B cell (primary cell): ENCODE measurements around the gene IL17B. TPM values are rescaled to one million over a fixed set of nuclear protein-coding genes. Genes with fewer than 3 reads are reported as not detected.

Experiments
- ATAC-seq: fragments of 200-7000 bp; cut with Tn5 transposase; one replicate; pipeline ENCODE4 v1.10.0; 2021; ENCODE audit warnings: low read depth, mild to moderate bottlenecking, moderate number of reproducible peaks, moderate library complexity
- CTCF ChIA-PET: fragments of 350-600 bp; sonication (Branson Sonifier 250); formaldehyde crosslinking; loops from one replicate; lab custom pipeline; 2021; ENCODE audit warnings: antibody characterized with exemption, inconsistent platforms; lab: Charles Lee
- POLR2A ChIA-PET: fragments of 350-600 bp; sonication (Branson Sonifier 250); formaldehyde crosslinking; loops from one replicate; lab custom pipeline; 2021; ENCODE audit warnings: antibody characterized with exemption; lab: Charles Lee
- DNase-seq: peaks from one replicate; pipeline ENCODE4 v3.0.0; 2013
- H2AFZ ChIP-seq: 2 replicates; pipeline ENCODE4 v1.6.1; 2012; ENCODE audit warnings: mild to moderate bottlenecking, low read depth, low read length; ENCODE audit not compliant: insufficient read depth, poor library complexity, severe bottlenecking
- H3K27ac ChIP-seq, 2 donors: 1 replicate in 1 of 2; 2 replicates in 1 of 2; pipeline ENCODE4 v1.5.1; 2012 to 2013; ENCODE audit warnings: low read length in 2 of 2, mild to moderate bottlenecking in 2 of 2, moderate library complexity in 1 of 2
- H3K27me3 ChIP-seq, 4 experiments: fragments of 200-600 bp in 1 of 4; sonication (generic) in 1 of 4; replicated peaks in 1 of 4; 1 replicate in 2 of 4; 2 replicates in 2 of 4; pipeline versions ENCODE4 v1.6.1 to v1.7.0; 2013 to 2016; ENCODE audit warnings: low read length in 3 of 4, mild to moderate bottlenecking in 2 of 4, mixed read lengths in 1 of 4, moderate library complexity in 1 of 4; ENCODE audit not compliant: insufficient read depth in 4 of 4, control insufficient read depth in 3 of 4; ENCODE audit errors: control extremely low read depth in 1 of 4
- H3K36me3 ChIP-seq, 2 experiments: replicated peaks in 1 of 2; 1 replicate in 1 of 2; 2 replicates in 1 of 2; pipeline versions ENCODE4 v1.6.1 to v1.7.1; 2013; ENCODE audit warnings: low read length in 1 of 2; ENCODE audit not compliant: insufficient read depth in 2 of 2, control insufficient read depth in 1 of 2; ENCODE audit errors: control extremely low read depth in 1 of 2, extremely low read depth in 1 of 2
- H3K4me1 ChIP-seq, 2 donors: fragments of 200-600 bp in 1 of 2; sonication (generic) in 1 of 2; 1 replicate in 1 of 2; 2 replicates in 1 of 2; pipeline versions ENCODE4 v1.5.1 to v1.6.1; 2013 to 2017; ENCODE audit warnings: low read length in 2 of 2; ENCODE audit not compliant: control insufficient read depth in 2 of 2, insufficient read depth in 2 of 2
- H3K4me2 ChIP-seq: replicated peaks from 2 replicates; pipeline ENCODE3; 2012; ENCODE audit warnings: mild to moderate bottlenecking, low read depth, low read length; ENCODE audit not compliant: poor library complexity, severe bottlenecking
- H3K4me3 ChIP-seq, 5 experiments: fragments of 200-600 bp in 1 of 5; sonication (generic) in 1 of 5; 1 replicate in 3 of 5; 2 replicates in 2 of 5; pipeline versions ENCODE4 v1.5.1 to v1.7.0; 2011 to 2016; ENCODE audit warnings: low read length in 4 of 5, mild to moderate bottlenecking in 4 of 5, low read depth in 2 of 5, control low read depth in 1 of 5, moderate library complexity in 1 of 5; ENCODE audit not compliant: insufficient read depth in 1 of 5; ENCODE audit errors: control extremely low read depth in 1 of 5, extremely low read depth in 1 of 5
- H3K79me2 ChIP-seq: fragments of 200-600 bp; sonication (generic); one replicate; pipeline ENCODE4 v1.6.0; 2016; ENCODE audit warnings: low read length; ENCODE audit not compliant: control insufficient read depth, insufficient read depth
- H3K9ac ChIP-seq: fragments of 200-600 bp; sonication (generic); 2 replicates; pipeline ENCODE4 v1.6.1; 2017; ENCODE audit warnings: mild to moderate bottlenecking, low read length, moderate library complexity
- H3K9me3 ChIP-seq, 3 donors: one replicate each; pipeline versions ENCODE4 v1.6.1 to v1.7.1; 2013; ENCODE audit warnings: low read length in 2 of 3; ENCODE audit not compliant: control insufficient read depth in 2 of 3, insufficient read depth in 1 of 3; ENCODE audit errors: control extremely low read depth in 1 of 3
- H4K20me1 ChIP-seq: 2 replicates; pipeline ENCODE4 v1.6.0; 2012; ENCODE audit warnings: mild to moderate bottlenecking, low read length; ENCODE audit not compliant: insufficient read depth, control insufficient read depth, poor library complexity, severe bottlenecking
- H3K27ac Mint-ChIP-seq: one replicate; pipeline ENCODE4 v1.8.0; 2021; ENCODE audit warnings: mixed read lengths
- H3K27me3 Mint-ChIP-seq: one replicate; pipeline ENCODE4 v1.8.0; 2021; ENCODE audit warnings: mixed read lengths
- H3K4me1 Mint-ChIP-seq: one replicate; pipeline ENCODE4 v1.8.0; 2021; ENCODE audit warnings: mixed read lengths
- H3K4me3 Mint-ChIP-seq: one replicate; pipeline ENCODE4 v1.8.0; 2021; ENCODE audit warnings: mixed read lengths
- H3K9me3 Mint-ChIP-seq: one replicate; pipeline ENCODE4 v1.8.0; 2022; ENCODE audit warnings: mixed read lengths; ENCODE audit not compliant: insufficient read depth
- CTCF ChIP-seq: fragments of 200-600 bp; IDR thresholded peaks from one replicate; pipeline ENCODE4 v1.8.0; 2022; ENCODE audit warnings: antibody characterized with exemption, mild to moderate bottlenecking
- EZH2 ChIP-seq: IDR thresholded peaks from 2 replicates; pipeline ENCODE4 v1.6.1; 2012; ENCODE audit warnings: borderline replicate concordance, low read depth, mild to moderate bottlenecking, moderate library complexity, low read length; ENCODE audit not compliant: insufficient read depth, poor library complexity, severe bottlenecking
- WGBS: methylation state at CpG from one replicate; pipeline ENCODE4 v1.1.5; 2013; ENCODE audit warnings: missing lambda C conversion rate; ENCODE audit not compliant: insufficient coverage; 5-methylcytosine and 5-hydroxymethylcytosine counted together
- intact Hi-C: fragments of 100-400 bp; cut with micrococcal nuclease; formaldehyde crosslinking; loops from one replicate; pipeline ENCODE4 v1.10.0; 2022
- polyA plus RNA-seq: library from polyadenylated mRNA; depleted of rRNA; stranded (reverse); fragments of >200 nt; gene quantifications from 2 replicates; pipeline ENCODE4 v1.2.3, GENCODE V29; 2012
- total RNA-seq, 2 donors: library from RNA; stranded (reverse); fragments of 120-200 nt in 1 of 2; gene quantifications; 1 replicate in 1 of 2; 2 replicates in 1 of 2; pipeline versions ENCODE4 v1.2.3 to v1.2.4, GENCODE V29; 2013 to 2022

IL17B gene
- total and polyA plus RNA-seq, 2 donors (not counting 1 experiment from before 2014, with no cell fraction given), result not detected

DNA sequence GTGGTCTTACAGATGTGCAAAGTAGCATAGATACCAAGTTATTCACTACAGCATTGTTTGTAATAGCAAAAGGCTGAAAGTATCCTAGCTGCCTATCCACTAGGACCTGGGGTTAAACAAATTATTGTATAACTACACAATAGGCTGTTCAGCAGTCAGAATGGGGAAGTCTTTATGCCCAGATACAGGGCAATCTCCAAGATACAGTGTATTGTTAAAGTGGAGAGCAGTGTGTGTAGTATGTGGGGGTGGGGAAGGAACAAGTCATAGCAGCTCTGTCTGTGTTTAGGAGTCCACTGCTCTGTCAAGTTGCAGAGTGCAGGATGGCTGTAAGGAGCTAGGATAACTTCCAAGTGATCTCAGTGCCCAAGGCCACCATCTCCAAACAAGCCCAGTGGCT lies 15.7 kb downstream of the IL17B start:
- ATAC-seq (no peak), DNase-seq (no peak)
- Mint-ChIP-seq H3K4me1 (peaks cover 13% of the 10 kb centered on the region), H3K4me3 (no peak overlapping the region), H3K27ac (no peak overlapping the region), H3K9me3 (no peaks in the 10 kb centered on the region), H3K27me3 (no peaks in the 10 kb centered on the region)
- TF ChIP-seq EZH2 (no peak), CTCF (no peak)
- H3K27ac ChIP-seq, result no peak overlapping the region
- H3K9me3 ChIP-seq, result peaks cover 0 to under 1% (median 0%) of the 10 kb centered on the region in 3 donors
- peaks cover 4 to 10% of the 10 kb centered on the region in 2 donors for H3K4me1 ChIP-seq
- H3K27me3 ChIP-seq, result no peaks in the 10 kb centered on the region
- H2AFZ ChIP-seq, result no peak overlapping the region
- H3K4me3 ChIP-seq, result no peak overlapping the region
- H3K79me2 ChIP-seq, result peaks cover 4% of the 10 kb centered on the region
- ChIA-PET CTCF (interaction anchor here (1.2 to 1.6 kb wide), 2 partner anchors 8 to 10 kb away, joined by 3 to 4 read pairs; no protein-coding TSS in a partner anchor), POLR2A (no interaction called here)
- intact Hi-C loops, result no loop called here
- no peaks in the 10 kb centered on the region for H4K20me1 ChIP-seq
- no peak overlapping the region for H3K9ac ChIP-seq
- H3K36me3 ChIP-seq, result peaks cover 0 to 3% of the 10 kb centered on the region in 2 experiments
- H3K4me2 ChIP-seq, result no peak overlapping the region

GRCh38 chr5:149362541-149362940 lies 16.6 kb downstream of the IL17B start:
- H3K4me1 Mint-ChIP-seq, result peaks cover 16% of the 10 kb centered on the region
- peaks cover 0 to 3% (median 0%) of the 10 kb centered on the region in 3 donors for H3K9me3 ChIP-seq
- H3K27ac ChIP-seq, result no peak overlapping the region
- H3K79me2 ChIP-seq, result peaks cover 4% of the 10 kb centered on the region
- WGBS, result 98% methylated on average over 10 of the region's 12 CpGs
- no peak overlapping the region for H3K4me3 Mint-ChIP-seq
- no peak overlapping the region for H3K4me2 ChIP-seq
- ChIA-PET CTCF (interaction anchor here (1.2 kb wide), 1 partner anchor 9 kb away, joined by 4 read pairs; no protein-coding TSS in a partner anchor), POLR2A (no interaction called here)
- no peak overlapping the region for H2AFZ ChIP-seq
- H3K36me3 ChIP-seq, result peaks cover 0 to 3% of the 10 kb centered on the region in 2 experiments
- no peak overlapping the region for H3K9ac ChIP-seq
- H3K9me3 Mint-ChIP-seq, result no peaks in the 10 kb centered on the region
- TF ChIP-seq EZH2, result no peak
- no peak for TF ChIP-seq CTCF
- H3K4me1 ChIP-seq, result peaks cover 6 to 12% of the 10 kb centered on the region in 2 donors
- no peaks in the 10 kb centered on the region for H3K27me3 Mint-ChIP-seq
- intact Hi-C loops, result no loop called here
- DNase-seq, result no peak
- no peak overlapping the region for H3K27ac Mint-ChIP-seq
- no peak overlapping the region for H3K4me3 ChIP-seq
- ATAC-seq, result no peak
- no peaks in the 10 kb centered on the region for H3K27me3 ChIP-seq
- H4K20me1 ChIP-seq, result no peaks in the 10 kb centered on the region
